GM19452 (cell line): ENCODE measurements around the gene MPHOSPH8.
"Not testable (repeated sequence)": the region's sequence is repeated elsewhere in the genome, so short reads cannot be mapped to it uniquely, and the experiment has no call there.

Experiments
- ATAC-seq: cut with Tn5 transposase; IDR thresholded peaks from one replicate; pipeline ENCODE4 v1.9.1; 2021; ENCODE audit not compliant: unreplicated experiment

The MPHOSPH8 gene

GRCh38 chr13:19622193-19622592 is 11.3 kb upstream of the MPHOSPH8 start:
- no peak for ATAC-seq

- no peak for ATAC-seq
Measured at GRCh38 chr13:19624265-19624664, 9.2 kb upstream of the MPHOSPH8 start.

- no peak for ATAC-seq
Measured at GRCh38 chr13:19632915-19633478, 462 bp upstream of the MPHOSPH8 start.

- no peak for ATAC-seq
Measured at GRCh38 chr13:19634256-19634740, 839 bp downstream of the MPHOSPH8 start.

GRCh38 chr13:19635926-19636325 is 2.5 kb downstream of the MPHOSPH8 start:
- not testable (repeated sequence) for ATAC-seq

GRCh38 chr13:19643652-19644051 is 10.2 kb downstream of the MPHOSPH8 start:
- ATAC-seq = no peak

GRCh38 chr13:19645000-19645399 is 11.5 kb downstream of the MPHOSPH8 start:
- ATAC-seq = no peak

- no peak for ATAC-seq
Measured at GRCh38 chr13:19646063-19646462, 12.6 kb downstream of the MPHOSPH8 start.

- no peak for ATAC-seq
Measured at GRCh38 chr13:19650742-19651141, 17.3 kb downstream of the MPHOSPH8 start.

GRCh38 chr13:19657872-19658591 is 24.6 kb downstream of the MPHOSPH8 start:
- ATAC-seq = no peak

- ATAC-seq = no peak
Measured at GRCh38 chr13:19658831-19659230, 25.4 kb downstream of the MPHOSPH8 start.

- no peak for ATAC-seq
Measured at GRCh38 chr13:19661126-19661525, 27.7 kb downstream of the MPHOSPH8 start.

- no peak for ATAC-seq
Measured at GRCh38 chr13:19661561-19661960, 28.1 kb downstream of the MPHOSPH8 start.

- ATAC-seq = no peak
Measured at GRCh38 chr13:19663416-19663979, 30.0 kb downstream of the MPHOSPH8 start.

GRCh38 chr13:19664481-19665230 is 31.2 kb downstream of the MPHOSPH8 start:
- no peak for ATAC-seq

GRCh38 chr13:19665427-19665859 is 32.0 kb downstream of the MPHOSPH8 start:
- no peak for ATAC-seq

- no peak for ATAC-seq
Measured at GRCh38 chr13:19668778-19669177, 35.3 kb downstream of the MPHOSPH8 start.

- ATAC-seq = no peak
Measured at GRCh38 chr13:19670147-19670546, 36.7 kb downstream of the MPHOSPH8 start.

- no peak for ATAC-seq
Measured at GRCh38 chr13:19672990-19673389, 39.5 kb downstream of the MPHOSPH8 start.

GRCh38 chr13:19673473-19674430 is 40.3 kb downstream of the MPHOSPH8 start:
- no peak for ATAC-seq
